NCI-H748 treated with DMSO at 0.1 percent for 48 hours (cell line): ENCODE results near the gene RAD23B.
"Not testable (repeated sequence)": the region's sequence is repeated elsewhere in the genome, so short reads cannot be mapped to it uniquely, and the experiment has no call there.

Source experiments
- DNase-seq: peaks from one replicate; lab custom pipeline; 2025; lab: John Stamatoyannopoulos, UW

The RAD23B gene

GRCh38 chr9:107282759-107283622 lies at the start of gene RAD23B:
RAD23B (plus strand) TSS chr9:107283279; CDS start chr9:107283630, 351 bp downstream.
- DNase-seq = peak; percentile 97

GRCh38 chr9:107235765-107236442 lies 47.2 kb upstream of the RAD23B start:
- no peak for DNase-seq

GRCh38 chr9:107237873-107238272 lies 45.2 kb upstream of the RAD23B start:
- no peak for DNase-seq

GRCh38 chr9:107239474-107239873 lies 43.6 kb upstream of the RAD23B start:
- peak; percentile 32 for DNase-seq

GRCh38 chr9:107240260-107240659 lies 42.8 kb upstream of the RAD23B start:
- no peak for DNase-seq

- DNase-seq = peak; percentile 22
Measured at GRCh38 chr9:107242073-107243030, 40.7 kb upstream of the RAD23B start.

GRCh38 chr9:107243742-107244141 lies 39.3 kb upstream of the RAD23B start:
- peak; percentile 67 for DNase-seq

GRCh38 chr9:107246259-107247254 lies 36.5 kb upstream of the RAD23B start:
- DNase-seq = no peak

GRCh38 chr9:107248714-107249113 lies 34.4 kb upstream of the RAD23B start:
- no peak for DNase-seq

- DNase-seq = no peak
Measured at GRCh38 chr9:107249131-107249533, 33.9 kb upstream of the RAD23B start.

GRCh38 chr9:107249665-107250285 lies 33.3 kb upstream of the RAD23B start:
- DNase-seq = no peak

- no peak for DNase-seq
Measured at GRCh38 chr9:107251756-107252322, 31.2 kb upstream of the RAD23B start.

- no peak for DNase-seq
Measured at GRCh38 chr9:107258919-107259318, 24.2 kb upstream of the RAD23B start.

- DNase-seq = not testable (repeated sequence)
Measured at GRCh38 chr9:107259751-107260313, 23.2 kb upstream of the RAD23B start.

GRCh38 chr9:107260437-107261081 lies 22.5 kb upstream of the RAD23B start:
- DNase-seq = no peak

GRCh38 chr9:107261106-107261505 lies 22.0 kb upstream of the RAD23B start:
- no peak for DNase-seq

GRCh38 chr9:107263289-107263688 lies 19.8 kb upstream of the RAD23B start:
- DNase-seq = no peak

GRCh38 chr9:107266624-107267368 lies 16.3 kb upstream of the RAD23B start:
- no peak for DNase-seq
